ENCODE data around the gene TNS1. TPM values are rescaled to one million over a fixed set of nuclear protein-coding genes. Genes with fewer than 3 reads are reported as not detected.

The TNS1 gene
- total RNA-seq, 1 experiment from 2014 or later, result 1.5 TPM

DNA sequence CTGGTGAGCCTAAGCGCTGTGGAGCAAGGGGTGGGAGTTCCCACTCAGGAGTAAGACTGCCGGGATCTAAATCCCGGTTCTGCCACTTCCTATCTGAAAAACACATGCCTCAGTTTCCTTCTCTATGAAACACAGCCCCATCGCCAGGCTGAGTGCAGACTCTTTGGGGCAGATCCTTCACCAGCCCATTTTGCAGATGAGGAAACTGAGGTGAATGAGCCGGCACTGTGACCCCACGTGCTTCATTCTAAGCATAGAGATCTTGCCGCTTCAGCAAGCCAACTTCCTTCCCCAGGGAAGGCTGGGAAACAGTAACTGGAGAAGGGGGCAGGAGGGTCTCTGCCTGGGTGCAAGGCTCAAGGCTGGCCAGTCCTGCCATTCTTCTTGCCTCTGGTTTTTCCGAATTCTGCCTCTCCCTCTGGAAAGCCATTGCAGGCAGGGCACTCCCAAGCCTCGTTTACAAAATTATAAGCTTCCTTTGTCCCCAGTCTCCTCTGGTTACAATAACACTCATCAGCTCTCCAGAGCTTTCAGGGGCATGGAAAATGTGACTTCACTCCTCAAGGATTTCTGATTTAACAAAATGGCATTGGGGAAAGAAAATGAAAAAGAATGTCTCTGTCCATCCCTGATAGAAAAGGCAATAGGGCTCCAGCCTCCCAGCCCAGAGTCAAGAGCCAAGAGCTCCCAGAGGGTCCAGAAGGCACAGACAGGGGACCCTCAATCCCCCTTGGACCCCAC is 249.2 kb downstream of the TNS1 start:
- peaks cover 32% of the 10 kb centered on the region for H3K27me3 ChIP-seq (ENCODE audit: low read length)
- no peak overlapping the region for H3K27ac ChIP-seq (ENCODE audit: low read length)
- CTCF ChIA-PET, result no interaction called here
- no peaks in the 10 kb centered on the region for H3K9me3 ChIP-seq (ENCODE audit: low read length)
- H3K9me2 ChIP-seq (replicated peaks; ENCODE audit: low read length), result no peaks in the 10 kb centered on the region
- H3F3A ChIP-seq (ENCODE audit: low read length, unreplicated experiment), result no peaks in the 10 kb centered on the region
- no peaks in the 10 kb centered on the region for H4K20me1 ChIP-seq (ENCODE audit: low read length)
- H3K36me3 ChIP-seq (ENCODE audit: low read depth, low read length), result no peaks in the 10 kb centered on the region
- ATAC-seq (no peak), DNase-seq (no peak)
- H3K4me1 ChIP-seq (ENCODE audit: insufficient read depth, low read length), result no peaks in the 10 kb centered on the region
- no peak overlapping the region for H3K4me2 ChIP-seq (ENCODE audit: low read length)
- intact Hi-C loops (cut with micrococcal nuclease), result no loop called here
- POLR2A ChIA-PET (ENCODE audit: unreplicated experiment), result no interaction called here
- H2AFZ ChIP-seq (ENCODE audit: low read length), result no peak overlapping the region
- no TSS peak for BruUV-seq (replicated peaks)
- no peak overlapping the region for H3K9ac ChIP-seq (ENCODE audit: low read length)
- no peaks in the 10 kb centered on the region for H3K79me2 ChIP-seq (ENCODE audit: low read length)
- no peak overlapping the region for H3K4me3 ChIP-seq (ENCODE audit: low read length)
- TF ChIP-seq, protein P1, sequence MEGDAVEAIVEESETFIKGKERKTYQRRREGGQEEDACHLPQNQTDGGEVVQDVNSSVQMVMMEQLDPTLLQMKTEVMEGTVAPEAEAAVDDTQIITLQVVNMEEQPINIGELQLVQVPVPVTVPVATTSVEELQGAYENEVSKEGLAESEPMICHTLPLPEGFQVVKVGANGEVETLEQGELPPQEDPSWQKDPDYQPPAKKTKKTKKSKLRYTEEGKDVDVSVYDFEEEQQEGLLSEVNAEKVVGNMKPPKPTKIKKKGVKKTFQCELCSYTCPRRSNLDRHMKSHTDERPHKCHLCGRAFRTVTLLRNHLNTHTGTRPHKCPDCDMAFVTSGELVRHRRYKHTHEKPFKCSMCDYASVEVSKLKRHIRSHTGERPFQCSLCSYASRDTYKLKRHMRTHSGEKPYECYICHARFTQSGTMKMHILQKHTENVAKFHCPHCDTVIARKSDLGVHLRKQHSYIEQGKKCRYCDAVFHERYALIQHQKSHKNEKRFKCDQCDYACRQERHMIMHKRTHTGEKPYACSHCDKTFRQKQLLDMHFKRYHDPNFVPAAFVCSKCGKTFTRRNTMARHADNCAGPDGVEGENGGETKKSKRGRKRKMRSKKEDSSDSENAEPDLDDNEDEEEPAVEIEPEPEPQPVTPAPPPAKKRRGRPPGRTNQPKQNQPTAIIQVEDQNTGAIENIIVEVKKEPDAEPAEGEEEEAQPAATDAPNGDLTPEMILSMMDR (conservative IDR thresholded peaks at IDR 0.05; ENCODE audit: low read depth, low read length), result no peak
- TF ChIP-seq EZH2phosphoT487 (IDR thresholded peaks at IDR 0.05; ENCODE audit: borderline replicate concordance, low read length) (no peak), EZH2 (IDR thresholded peaks at IDR 0.05; ENCODE audit: low read length, unreplicated experiment) (no peak)

DNA sequence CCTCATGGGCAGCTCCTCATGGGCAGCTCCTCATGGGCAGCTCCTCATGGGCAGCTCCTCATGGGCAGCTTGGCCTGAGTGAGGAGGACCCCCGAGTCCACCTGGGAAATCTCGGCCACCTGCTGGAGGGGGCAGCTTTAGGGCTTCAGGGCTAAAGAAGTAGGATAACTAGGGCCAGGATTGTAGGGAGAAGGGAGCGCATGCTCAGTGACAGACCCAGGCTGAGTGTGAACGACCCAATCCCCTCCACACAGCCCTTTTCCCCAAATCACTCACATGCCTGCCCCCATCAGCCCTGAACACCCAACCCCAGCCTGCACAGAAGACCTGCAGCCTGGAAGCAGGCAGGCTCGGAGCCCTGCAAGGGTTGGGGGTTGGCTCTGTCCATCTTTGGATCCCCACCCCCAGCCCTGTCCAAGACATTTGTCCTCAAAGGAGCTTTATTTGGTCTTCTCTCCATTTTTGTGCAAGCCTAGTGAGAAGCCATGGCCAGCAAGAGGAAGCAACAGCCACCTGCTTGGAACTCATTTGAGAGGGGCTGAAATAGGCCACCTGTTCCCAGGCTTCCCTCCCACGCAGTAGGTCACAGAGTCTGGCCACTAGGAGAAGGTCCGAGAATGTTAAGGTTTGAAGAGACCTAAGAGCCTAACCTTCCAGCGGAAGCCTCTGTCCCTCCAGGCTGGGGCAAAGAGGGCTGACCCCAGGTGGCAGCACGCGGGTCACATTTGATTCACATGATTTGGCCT is 249.9 kb downstream of the TNS1 start:
- no peak overlapping the region for H3K9ac ChIP-seq (ENCODE audit: low read length)
- no peaks in the 10 kb centered on the region for H3K9me3 ChIP-seq (ENCODE audit: low read length)
- ChIA-PET POLR2A (ENCODE audit: unreplicated experiment) (no interaction called here), CTCF (no interaction called here)
- no peaks in the 10 kb centered on the region for H3K36me3 ChIP-seq (ENCODE audit: low read depth, low read length)
- H3K4me1 ChIP-seq (ENCODE audit: insufficient read depth, low read length), result no peaks in the 10 kb centered on the region
- TF ChIP-seq, protein P1 (conservative IDR thresholded peaks at IDR 0.05; ENCODE audit: low read depth, low read length), result no peak
- TF ChIP-seq EZH2phosphoT487 (IDR thresholded peaks at IDR 0.05; ENCODE audit: borderline replicate concordance, low read length), result no peak
- no peak for TF ChIP-seq EZH2 (IDR thresholded peaks at IDR 0.05; ENCODE audit: low read length, unreplicated experiment)
- H3K79me2 ChIP-seq (ENCODE audit: low read length), result no peaks in the 10 kb centered on the region
- no peak overlapping the region for H3K4me3 ChIP-seq (ENCODE audit: low read length)
- H3K27ac ChIP-seq (ENCODE audit: low read length), result no peak overlapping the region
- H3K4me2 ChIP-seq (ENCODE audit: low read length), result no peak overlapping the region
- no peak overlapping the region for H2AFZ ChIP-seq (ENCODE audit: low read length)
- ATAC-seq (no peak), DNase-seq (no peak)
- no peaks in the 10 kb centered on the region for H3K9me2 ChIP-seq (replicated peaks; ENCODE audit: low read length)
- peaks cover 32% of the 10 kb centered on the region for H3K27me3 ChIP-seq (ENCODE audit: low read length)
- intact Hi-C loops (cut with micrococcal nuclease), result no loop called here
- no peaks in the 10 kb centered on the region for H4K20me1 ChIP-seq (ENCODE audit: low read length)
- no peaks in the 10 kb centered on the region for H3F3A ChIP-seq (ENCODE audit: low read length, unreplicated experiment)
- BruUV-seq (replicated peaks), result no TSS peak

DNA sequence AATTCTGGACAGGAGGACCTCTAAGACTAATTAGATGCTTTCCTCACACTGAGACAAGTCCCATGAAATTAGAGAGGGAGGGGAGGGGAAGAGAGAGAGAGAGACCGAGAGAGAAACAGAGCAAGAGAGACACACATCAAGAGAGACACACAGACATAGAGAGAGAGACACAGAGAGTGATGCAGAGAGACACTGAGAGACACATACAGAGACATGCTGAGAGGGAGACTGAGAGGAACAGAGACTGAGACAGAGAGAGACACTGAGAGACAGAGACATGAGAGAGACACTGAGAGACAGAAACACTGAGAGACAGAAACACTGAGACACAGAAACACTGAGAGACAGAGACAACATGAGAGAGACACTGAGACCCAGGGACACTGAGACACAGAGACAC is 250.8 kb downstream of the TNS1 start:
- Histone ChIP-seq H3K4me3 (ENCODE audit: low read length) (no peak overlapping the region), H3K9me2 (replicated peaks; ENCODE audit: low read length) (no peaks in the 10 kb centered on the region), H3K4me2 (ENCODE audit: low read length) (no peak overlapping the region), H3K27me3 (ENCODE audit: low read length) (peaks cover 32% of the 10 kb centered on the region), H4K20me1 (ENCODE audit: low read length) (no peaks in the 10 kb centered on the region), H3F3A (ENCODE audit: low read length, unreplicated experiment) (no peaks in the 10 kb centered on the region), H3K27ac (ENCODE audit: low read length) (no peak overlapping the region), H3K36me3 (ENCODE audit: low read depth, low read length) (no peaks in the 10 kb centered on the region), H3K9ac (ENCODE audit: low read length) (no peak overlapping the region), H3K9me3 (ENCODE audit: low read length) (no peaks in the 10 kb centered on the region), H3K79me2 (ENCODE audit: low read length) (no peaks in the 10 kb centered on the region), H3K4me1 (ENCODE audit: insufficient read depth, low read length) (no peaks in the 10 kb centered on the region), H2AFZ (ENCODE audit: low read length) (no peak overlapping the region)
- no peak for DNase-seq
- intact Hi-C loops (cut with micrococcal nuclease), result no loop called here
- ChIA-PET CTCF (no interaction called here), POLR2A (ENCODE audit: unreplicated experiment) (no interaction called here)
- TF ChIP-seq, protein P1 (conservative IDR thresholded peaks at IDR 0.05; ENCODE audit: low read depth, low read length), result no peak
- TF ChIP-seq EZH2phosphoT487 (IDR thresholded peaks at IDR 0.05; ENCODE audit: borderline replicate concordance, low read length) (no peak), EZH2 (IDR thresholded peaks at IDR 0.05; ENCODE audit: low read length, unreplicated experiment) (no peak)
- BruUV-seq (replicated peaks), result no TSS peak
- no peak for ATAC-seq
